Keratinocyte (primary cell): Measurements from ENCODE around the gene CCDC12. TPM values are rescaled to one million over a fixed set of nuclear protein-coding genes. Genes with fewer than 3 reads are reported as not detected.

Source experiments
- DNase-seq: peaks from one replicate; pipeline ENCODE4 v3.0.0-alpha.2; 2011; ENCODE audit warnings: low read depth, missing footprints, low spot score
- FAIRE-seq: peaks from 2 replicates; lab custom pipeline; 2011; peaks lifted over from hg19 to GRCh38; lab: Jason Lieb, UNC
- H2AFZ ChIP-seq: 2 replicates; pipeline ENCODE4 v1.6.0; 2012; ENCODE audit warnings: low read length, control low read depth, inconsistent platforms; ENCODE audit not compliant: control insufficient read depth
- H3K27ac ChIP-seq: 2 replicates; pipeline ENCODE4 v1.5.1; 2011; ENCODE audit warnings: low read length; ENCODE audit not compliant: control insufficient read depth, insufficient read depth
- H3K27me3 ChIP-seq: 3 replicates; pipeline ENCODE4 v1.6.0; 2011; ENCODE audit warnings: low read length; ENCODE audit not compliant: control insufficient read depth, insufficient read depth; ENCODE audit errors: extremely low read depth
- H3K36me3 ChIP-seq, 2 experiments: 2 replicates in 1 of 2; 3 replicates in 1 of 2; pipeline ENCODE4 v1.5.1; 2011; ENCODE audit warnings: low read length in 2 of 2, mild to moderate bottlenecking in 1 of 2; ENCODE audit not compliant: control insufficient read depth in 2 of 2, insufficient read depth in 2 of 2; ENCODE audit errors: extremely low read depth in 1 of 2
- H3K4me1 ChIP-seq: 3 replicates; pipeline ENCODE4 v1.5.1; 2011; ENCODE audit warnings: low read length; ENCODE audit not compliant: control insufficient read depth, insufficient read depth; ENCODE audit errors: extremely low read depth
- H3K4me2 ChIP-seq: 3 replicates; pipeline ENCODE4 v1.6.0; 2011; ENCODE audit warnings: low read depth, low read length; ENCODE audit not compliant: control insufficient read depth, insufficient read depth; ENCODE audit errors: extremely low read depth
- H3K4me3 ChIP-seq, 3 experiments: fragments of 200-600 bp in 1 of 3; sonication (generic) in 1 of 3; 2 replicates in 2 of 3; 3 replicates in 1 of 3; pipeline ENCODE4 v1.5.1; 2011 to 2016; ENCODE audit warnings: low read length in 3 of 3, mild to moderate bottlenecking in 3 of 3, control low read depth in 2 of 3, inconsistent platforms in 1 of 3, low read depth in 1 of 3, mixed read lengths in 1 of 3, mixed run types in 1 of 3, moderate library complexity in 1 of 3; ENCODE audit not compliant: control insufficient read depth in 2 of 3, insufficient read depth in 2 of 3; ENCODE audit errors: extremely low read depth in 1 of 3
- H3K79me2 ChIP-seq: 2 replicates; pipeline ENCODE4 v1.6.0; 2012; ENCODE audit warnings: low read length; ENCODE audit not compliant: control insufficient read depth, insufficient read depth
- H3K9ac ChIP-seq: 3 replicates; pipeline ENCODE4 v1.6.0; 2011; ENCODE audit warnings: low read length; ENCODE audit not compliant: control insufficient read depth, insufficient read depth; ENCODE audit errors: extremely low read depth
- H3K9me1 ChIP-seq: 3 replicates; pipeline ENCODE4 v1.6.0; 2011; ENCODE audit warnings: low read length; ENCODE audit not compliant: control insufficient read depth, insufficient read depth; ENCODE audit errors: extremely low read depth
- H3K9me3 ChIP-seq: 2 replicates; pipeline ENCODE4 v1.5.1; 2012; ENCODE audit warnings: low read depth, low read length; ENCODE audit not compliant: control insufficient read depth
- H4K20me1 ChIP-seq: 3 replicates; pipeline ENCODE4 v1.6.0; 2011; ENCODE audit warnings: low read length; ENCODE audit not compliant: control insufficient read depth, insufficient read depth; ENCODE audit errors: extremely low read depth
- CTCF ChIP-seq, 3 experiments: IDR thresholded peaks in 1 of 3; conservative IDR thresholded peaks in 1 of 3; optimal IDR thresholded peaks in 1 of 3; 2 replicates in 2 of 3; 3 replicates in 1 of 3; pipeline versions ENCODE3 to v1.5.1; 2011; ENCODE audit warnings: low read length in 3 of 3, mild to moderate bottlenecking in 3 of 3, moderate library complexity in 2 of 3, control low read depth in 1 of 3, inconsistent platforms in 1 of 3; ENCODE audit not compliant: insufficient read depth in 2 of 3; ENCODE audit errors: extremely low read depth in 1 of 3
- EZH2 ChIP-seq: IDR thresholded peaks from one replicate; pipeline ENCODE4 v1.6.1; 2012; ENCODE audit warnings: inconsistent platforms, mild to moderate bottlenecking, low read length, moderate library complexity
- dilution Hi-C: fragments of 300-500 bp; cut with MboI; formaldehyde crosslinking; loops from one replicate; pipeline ENCODE4 v1.7.0; 2020; ENCODE audit warnings: low sequenced_read_pairs; ENCODE audit not compliant: extremely low pct_ligation_motif_present
- polyA plus RNA-seq, 5 experiments: library from polyadenylated mRNA; depleted of rRNA in 3 of 5; stranded (reverse) in 3 of 5; stranded (forward) in 1 of 5; unstranded in 1 of 5; fragments of >200 nt; gene quantifications; 1 replicate in 1 of 5; 2 replicates in 3 of 5; 3 replicates in 1 of 5; pipeline versions ENCODE4 v1.2.1 to v1.2.3, GENCODE V29; 2011 to 2012; ENCODE audit warnings: missing spikeins in 2 of 5, low read depth in 1 of 5, low replicate concordance in 1 of 5

Gene CCDC12
- polyA plus RNA-seq, 1 donor (not counting 4 experiments of a cell fraction or from before 2014, with no cell fraction given), result 27.5 TPM

- H3K4me3 ChIP-seq, result no peak overlapping the region
- H4K20me1 ChIP-seq, result no peaks in the 10 kb centered on the region
- H3K27me3 ChIP-seq, result no peaks in the 10 kb centered on the region
- dilution Hi-C loops, result no loop called here
- H3K4me2 ChIP-seq, result no peak overlapping the region
- peaks cover 24 to 43% of the 10 kb centered on the region in 2 experiments for H3K36me3 ChIP-seq
- H2AFZ ChIP-seq, result no peak overlapping the region
- H3K27ac ChIP-seq, result no peak overlapping the region
- no peaks in the 10 kb centered on the region for H3K9me3 ChIP-seq
- DNase-seq, result no peak
- no peak overlapping the region for H3K9ac ChIP-seq
- H3K4me1 ChIP-seq, result peaks cover 9% of the 10 kb centered on the region
- no peak for FAIRE-seq
- no peak for TF ChIP-seq CTCF (optimal IDR thresholded peaks at IDR 0.05 in 1 of 3, IDR thresholded peaks at IDR 0.05 in 1 of 3, conservative IDR thresholded peaks at IDR 0.05 in 1 of 3; ENCODE audit: extremely low read depth in 1 of 3, insufficient read depth in 2 of 3, low read length in 3 of 3)
- TF ChIP-seq EZH2, result no peak
- H3K79me2 ChIP-seq, result no peaks in the 10 kb centered on the region
- no peaks in the 10 kb centered on the region for H3K9me1 ChIP-seq
These were observed 59.3 kb downstream of the CCDC12 start for GRCh38 chr3:46917257-46917656.

GRCh38 chr3:46916799-46917198, 59.7 kb downstream of the CCDC12 start:
- no peak for DNase-seq
- Histone ChIP-seq H3K4me2 (no peak overlapping the region), H3K9me3 (no peaks in the 10 kb centered on the region), H3K27me3 (no peaks in the 10 kb centered on the region), H3K4me3 (no peak overlapping the region), H3K9me1 (no peaks in the 10 kb centered on the region), H3K27ac (no peak overlapping the region), H3K9ac (no peak overlapping the region), H3K79me2 (no peaks in the 10 kb centered on the region), H4K20me1 (no peaks in the 10 kb centered on the region), H3K36me3 (peaks cover 21 to 39% of the 10 kb centered on the region in 2 experiments), H3K4me1 (peaks cover 9% of the 10 kb centered on the region), H2AFZ (no peak overlapping the region)
- no peak for FAIRE-seq
- dilution Hi-C loops, result no loop called here
- TF ChIP-seq EZH2 (no peak), CTCF (optimal IDR thresholded peaks at IDR 0.05 in 1 of 3, IDR thresholded peaks at IDR 0.05 in 1 of 3, conservative IDR thresholded peaks at IDR 0.05 in 1 of 3; ENCODE audit: extremely low read depth in 1 of 3, insufficient read depth in 2 of 3, low read length in 3 of 3) (no peak)
